Body of pancreas (tissue), 4 donors: ENCODE measurements around the gene CYP4V2.

Source experiments
- CTCF ChIP-seq, 7 experiments: fragments of 450-650 bp in 4 of 7; fragments of 200-600 bp in 3 of 7; sonication (generic) in 3 of 7; IDR thresholded peaks; one replicate each; pipeline ENCODE4 v1.5.1; 2016 to 2019; ENCODE audit warnings: antibody characterized with exemption in 7 of 7
- POLR2A ChIP-seq, 3 donors: fragments of 450-650 bp; IDR thresholded peaks; one replicate each; pipeline ENCODE4 v1.6.1; 2016; ENCODE audit warnings: antibody characterized with exemption in 3 of 3, mild to moderate bottlenecking in 2 of 3

- TF ChIP-seq CTCF (IDR thresholded peaks at IDR 0.05) (no peak), POLR2A (IDR thresholded peaks at IDR 0.05) (no peak)
Measured at GRCh38 chr4:186150926-186151325, 40.4 kb upstream of the CYP4V2 start.
